GM12872 (cell line): ENCODE measurements around the gene CRTC2.

Source experiments
- TF ChIP-seq, protein P1 (sequence below): IDR thresholded peaks from 3 replicates; pipeline ENCODE4 v1.5.1; 2011; ENCODE audit warnings: low read depth, mild to moderate bottlenecking, low read length, moderate library complexity; ENCODE audit not compliant: insufficient read depth

The CRTC2 gene

GRCh38 chr1:153977250-153978240, 19.1 kb upstream of the CRTC2 start, which contains the start of gene JTB:
Gene JTB, minus strand, starts transcription at chr1:153977674. Its CDS starts 422 bp downstream, at chr1:153977252.
- TF ChIP-seq, protein P1, sequence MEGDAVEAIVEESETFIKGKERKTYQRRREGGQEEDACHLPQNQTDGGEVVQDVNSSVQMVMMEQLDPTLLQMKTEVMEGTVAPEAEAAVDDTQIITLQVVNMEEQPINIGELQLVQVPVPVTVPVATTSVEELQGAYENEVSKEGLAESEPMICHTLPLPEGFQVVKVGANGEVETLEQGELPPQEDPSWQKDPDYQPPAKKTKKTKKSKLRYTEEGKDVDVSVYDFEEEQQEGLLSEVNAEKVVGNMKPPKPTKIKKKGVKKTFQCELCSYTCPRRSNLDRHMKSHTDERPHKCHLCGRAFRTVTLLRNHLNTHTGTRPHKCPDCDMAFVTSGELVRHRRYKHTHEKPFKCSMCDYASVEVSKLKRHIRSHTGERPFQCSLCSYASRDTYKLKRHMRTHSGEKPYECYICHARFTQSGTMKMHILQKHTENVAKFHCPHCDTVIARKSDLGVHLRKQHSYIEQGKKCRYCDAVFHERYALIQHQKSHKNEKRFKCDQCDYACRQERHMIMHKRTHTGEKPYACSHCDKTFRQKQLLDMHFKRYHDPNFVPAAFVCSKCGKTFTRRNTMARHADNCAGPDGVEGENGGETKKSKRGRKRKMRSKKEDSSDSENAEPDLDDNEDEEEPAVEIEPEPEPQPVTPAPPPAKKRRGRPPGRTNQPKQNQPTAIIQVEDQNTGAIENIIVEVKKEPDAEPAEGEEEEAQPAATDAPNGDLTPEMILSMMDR = no peak

GRCh38 chr1:153976819-153977249, 18.4 kb upstream of the CRTC2 start:
- TF ChIP-seq, protein P1 = no peak

DNA sequence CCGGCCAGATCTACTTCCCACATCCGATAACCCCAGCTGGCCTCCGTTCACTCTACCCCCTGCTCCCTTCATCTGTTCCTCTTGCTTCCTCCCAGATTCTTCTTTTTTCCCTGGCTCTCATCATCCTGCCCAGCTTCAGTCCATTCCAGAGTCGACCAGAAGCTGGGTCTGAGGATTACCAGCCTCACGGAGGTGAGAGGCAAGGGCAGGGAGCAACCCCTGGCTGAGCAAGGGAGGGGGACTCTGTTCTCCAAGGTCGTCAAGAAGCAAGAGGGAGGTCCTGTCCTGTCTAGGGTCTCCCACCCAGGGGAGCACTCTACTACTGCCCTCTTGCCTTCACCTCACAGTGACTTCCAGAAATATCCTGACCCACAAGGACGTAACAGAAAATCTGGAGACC, 15.1 kb upstream of the CRTC2 start:
- TF ChIP-seq, protein P1 = no peak

DNA sequence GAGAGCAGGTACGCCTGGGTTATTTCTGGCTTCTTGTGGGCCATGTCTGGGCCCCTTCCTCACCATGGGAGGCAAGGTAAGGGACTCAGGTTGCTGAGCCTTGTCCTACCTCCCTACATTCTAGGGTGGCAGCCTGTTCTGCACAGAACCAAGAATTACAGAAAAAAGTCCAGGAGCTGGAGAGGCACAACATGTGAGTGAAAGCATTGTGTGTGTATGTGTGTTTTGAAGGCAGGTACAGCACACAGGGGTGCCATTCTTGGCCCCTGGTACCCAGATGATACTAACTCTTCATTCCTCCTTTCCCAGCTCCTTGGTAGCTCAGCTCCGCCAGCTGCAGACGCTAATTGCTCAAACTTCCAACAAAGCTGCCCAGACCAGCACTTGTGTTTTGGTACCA, 14.7 kb upstream of the CRTC2 start:
- TF ChIP-seq, protein P1 = no peak

GRCh38 chr1:153970346-153970745, 11.9 kb upstream of the CRTC2 start:
- TF ChIP-seq, protein P1 = no peak

DNA sequence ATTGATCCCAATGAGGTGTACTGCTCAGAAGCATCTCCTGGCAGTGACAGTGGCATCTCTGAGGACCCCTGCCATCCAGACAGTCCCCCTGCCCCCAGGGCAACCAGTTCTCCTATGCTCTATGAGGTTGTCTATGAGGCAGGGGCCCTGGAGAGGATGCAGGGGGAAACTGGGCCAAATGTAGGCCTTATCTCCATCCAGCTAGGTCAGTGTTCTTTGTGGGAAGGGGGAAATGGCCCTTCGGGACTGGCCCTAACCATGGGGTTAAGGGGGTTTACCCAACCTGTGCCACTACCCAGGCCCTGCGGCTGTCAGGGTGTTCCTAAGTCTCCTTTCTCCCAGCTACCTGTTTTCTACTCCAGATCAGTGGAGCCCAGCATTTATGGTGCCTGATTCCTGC, 10.6 kb upstream of the CRTC2 start:
- TF ChIP-seq, protein P1 = no peak

DNA sequence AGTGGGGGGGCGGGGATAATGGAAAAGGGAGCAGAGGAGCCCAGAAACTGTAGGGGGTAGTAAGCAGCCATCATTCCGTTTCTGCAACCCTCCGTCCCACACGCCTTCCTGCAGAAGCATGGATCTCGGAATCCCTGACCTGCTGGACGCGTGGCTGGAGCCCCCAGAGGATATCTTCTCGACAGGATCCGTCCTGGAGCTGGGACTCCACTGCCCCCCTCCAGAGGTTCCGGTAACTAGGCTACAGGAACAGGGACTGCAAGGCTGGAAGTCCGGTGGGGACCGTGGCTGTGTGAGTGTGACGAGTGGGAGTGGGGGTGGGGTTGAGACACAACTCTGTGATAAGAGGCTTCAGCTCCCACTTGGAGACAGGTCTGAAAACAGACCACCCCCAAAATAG, 10.0 kb upstream of the CRTC2 start:
- TF ChIP-seq, protein P1 = no peak
